HG03039 (cell line): Measurements from ENCODE around the gene RANBP3.
"Not testable (repeated sequence)": the region's sequence is repeated elsewhere in the genome, so short reads cannot be mapped to it uniquely, and the experiment has no call there.

Source experiments
- ATAC-seq: cut with Tn5 transposase; IDR thresholded peaks from one replicate; pipeline ENCODE4 v1.9.1; 2021; ENCODE audit warnings: mild to moderate bottlenecking, moderate library complexity; ENCODE audit not compliant: unreplicated experiment

Gene RANBP3

DNA sequence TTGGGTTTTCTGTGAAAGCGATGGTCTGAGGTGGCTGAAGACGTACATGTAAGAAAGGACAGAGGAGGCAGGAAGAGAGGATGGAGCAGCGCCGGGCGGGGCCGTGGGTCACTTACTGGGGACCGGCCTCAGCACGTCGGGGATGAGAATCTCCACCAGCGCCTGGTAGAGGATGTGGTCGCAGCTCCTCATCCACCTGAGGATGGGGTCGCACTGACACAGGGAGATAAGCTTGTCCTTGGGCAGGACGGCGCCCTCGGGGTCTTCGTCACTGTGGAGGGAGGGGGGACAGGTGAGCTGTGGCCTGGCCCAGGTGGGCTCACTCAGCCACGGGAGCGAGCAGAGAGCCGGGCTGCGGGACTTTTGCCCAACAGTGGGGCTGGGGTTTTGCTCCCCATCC lies 29.0 kb upstream of the RANBP3 start:
- ATAC-seq: no peak

DNA sequence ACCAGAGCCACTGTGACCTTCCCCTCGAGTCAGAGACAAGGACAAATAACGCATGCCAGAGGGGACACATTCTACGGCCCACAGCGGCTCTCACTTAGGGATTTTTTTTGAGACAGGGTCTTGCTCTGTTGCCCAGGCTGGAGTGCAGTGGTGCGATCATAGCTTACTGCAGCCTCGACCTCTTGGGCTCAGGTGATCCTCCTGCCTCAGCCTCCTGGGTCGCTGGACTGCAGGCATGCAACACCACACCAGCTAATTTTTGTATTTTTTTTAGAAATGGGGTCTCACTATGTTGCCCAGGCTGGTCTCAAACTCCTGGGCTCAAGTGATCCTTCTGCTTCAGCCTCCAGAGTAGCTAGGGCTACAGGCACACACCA lies 28.1 kb upstream of the RANBP3 start:
- ATAC-seq: not testable (repeated sequence)

DNA sequence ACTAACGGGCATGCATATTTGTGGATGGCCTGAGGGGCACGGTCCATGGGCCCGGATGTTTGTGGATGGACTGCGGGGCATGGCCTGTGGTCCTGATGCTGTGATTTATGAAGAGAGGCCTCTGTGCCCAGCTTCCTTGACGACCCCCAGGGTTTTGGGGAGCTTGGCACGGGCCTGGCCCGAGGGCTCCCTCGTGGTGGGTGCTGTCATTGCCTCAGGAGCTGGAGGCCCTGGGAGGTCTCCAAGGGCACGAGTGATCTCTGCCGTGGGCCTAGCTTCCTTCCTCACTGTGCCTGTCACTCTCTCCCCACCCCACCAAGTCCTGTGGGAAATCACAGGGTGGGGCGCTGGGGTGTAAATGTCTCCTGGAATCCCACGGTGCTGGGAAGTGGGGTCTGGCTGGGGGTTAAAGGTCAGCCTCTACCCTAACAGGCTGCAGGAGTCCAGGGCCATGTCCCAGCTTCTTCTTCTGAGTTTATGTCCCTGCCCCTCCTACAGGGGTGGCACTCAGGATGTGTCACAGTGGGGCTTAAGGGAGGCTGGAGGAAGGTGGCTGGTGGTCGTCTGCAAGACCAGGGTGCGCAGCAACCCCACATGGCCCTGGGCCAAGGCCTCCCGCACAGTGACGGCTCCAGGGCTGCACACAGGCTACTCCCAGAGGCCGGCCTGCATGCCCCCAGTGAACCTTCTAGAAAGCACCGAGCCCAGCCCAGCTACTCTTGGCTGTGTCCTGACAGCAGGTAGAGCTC lies 27.6 kb upstream of the RANBP3 start:
- ATAC-seq: no peak

DNA sequence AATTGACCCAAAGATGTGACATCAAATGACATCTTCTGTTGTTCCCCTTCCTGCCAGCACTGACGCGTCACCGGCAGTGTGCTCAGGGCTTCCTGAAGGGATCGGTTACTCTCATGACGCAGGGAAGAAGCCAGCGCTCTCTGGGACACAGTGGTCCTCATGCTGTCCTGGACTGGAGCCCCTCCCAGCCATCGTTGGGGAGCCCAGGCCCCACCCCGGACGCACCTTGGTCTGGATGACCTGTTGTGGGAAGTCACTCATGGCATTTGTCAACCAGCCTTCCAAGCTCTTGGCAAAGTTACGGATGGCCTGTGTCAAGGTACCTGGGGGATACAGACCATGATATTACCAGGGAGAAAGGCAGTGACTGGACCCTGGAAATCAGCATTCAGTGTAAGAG lies 26.0 kb upstream of the RANBP3 start:
- ATAC-seq: no peak

DNA sequence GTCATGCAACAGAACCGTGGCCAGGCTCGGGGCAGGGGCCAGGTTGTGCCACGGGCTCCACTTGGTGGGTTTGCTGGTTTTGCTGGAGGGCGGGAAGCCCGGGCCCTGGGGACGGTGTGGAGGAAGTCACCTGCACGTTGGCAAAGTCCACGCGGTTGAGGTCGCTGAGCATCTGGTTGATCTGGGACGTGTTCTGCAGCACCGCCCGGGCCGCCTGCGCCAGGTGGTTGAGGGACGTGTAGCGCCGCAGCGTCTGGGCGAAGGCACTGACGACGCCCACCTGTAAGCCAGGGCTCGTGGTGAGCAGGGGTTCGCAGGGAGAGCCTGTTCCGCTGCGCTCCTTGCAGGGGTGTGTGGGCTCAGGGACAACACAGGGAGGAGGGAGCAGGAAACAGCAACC lies 24.7 kb upstream of the RANBP3 start:
- no peak for ATAC-seq

DNA sequence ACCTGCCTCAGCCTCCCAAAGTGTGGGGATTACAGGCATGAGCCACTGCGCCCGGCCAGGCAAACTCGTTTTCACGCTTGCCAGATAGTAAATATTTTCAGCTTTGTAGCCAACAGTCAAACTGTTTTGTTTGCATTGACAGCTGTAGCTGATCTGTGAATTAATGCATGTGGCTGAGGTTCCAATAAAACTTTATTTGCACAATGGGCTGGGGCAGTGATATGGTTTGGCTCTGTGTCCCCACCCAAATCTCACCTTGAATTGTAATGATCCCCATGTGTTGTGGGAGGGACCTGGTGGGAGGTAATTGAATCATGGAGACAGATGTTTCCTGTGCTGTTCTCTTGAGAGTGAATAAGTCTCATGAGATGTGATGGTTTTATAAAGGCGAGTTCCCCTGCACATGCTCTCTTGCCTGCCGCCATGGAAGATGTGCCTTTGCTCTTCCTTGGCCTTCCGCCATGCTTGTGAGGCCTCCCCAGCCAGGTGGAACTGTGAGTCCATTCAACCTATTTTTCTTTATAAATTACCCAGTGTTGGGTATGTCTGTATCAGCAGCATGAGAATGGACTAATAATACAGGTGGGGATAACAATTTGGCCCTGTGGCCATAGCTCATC lies 22.4 kb upstream of the RANBP3 start:
- ATAC-seq: no peak

DNA sequence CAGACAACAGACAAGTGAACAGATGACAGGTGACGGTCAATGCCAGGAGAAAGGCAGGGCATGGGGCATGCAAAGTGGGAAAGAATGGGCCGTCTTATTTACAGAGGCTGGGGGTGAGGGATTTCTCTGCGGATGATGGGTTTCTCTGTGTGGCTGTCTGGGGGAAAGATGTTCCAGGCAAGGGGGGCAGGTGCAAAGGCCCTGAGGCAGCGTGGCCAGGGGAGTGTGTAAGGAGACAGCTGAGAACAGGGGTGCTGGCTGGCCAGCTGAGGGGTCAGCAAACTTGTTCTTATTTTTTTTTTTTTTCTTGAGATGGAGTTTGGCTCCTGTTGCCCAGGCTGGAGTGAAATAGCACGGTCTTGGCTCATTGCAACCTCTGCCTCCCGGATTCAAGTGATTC lies 21.8 kb upstream of the RANBP3 start:
- no peak for ATAC-seq

DNA sequence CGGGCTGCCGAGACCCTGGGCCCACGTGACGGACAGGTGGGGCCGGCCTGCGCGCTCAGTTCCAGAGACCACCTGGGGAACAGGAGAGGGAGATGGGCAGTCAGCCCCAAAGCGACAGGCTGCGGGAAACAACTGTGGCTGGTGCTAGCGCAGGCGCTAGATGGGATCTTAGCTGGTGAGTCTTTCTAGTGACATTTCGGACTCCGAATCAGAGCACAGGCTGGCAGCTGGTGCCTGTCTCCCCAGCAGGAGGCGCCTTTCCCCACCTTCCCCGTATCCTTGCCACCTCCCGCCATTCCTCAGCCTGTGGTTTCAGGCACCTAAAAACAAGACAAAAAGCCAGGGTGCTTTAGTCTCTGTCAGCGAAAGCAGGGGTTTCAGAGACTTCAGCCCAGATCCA lies 19.4 kb upstream of the RANBP3 start:
- ATAC-seq: no peak

DNA sequence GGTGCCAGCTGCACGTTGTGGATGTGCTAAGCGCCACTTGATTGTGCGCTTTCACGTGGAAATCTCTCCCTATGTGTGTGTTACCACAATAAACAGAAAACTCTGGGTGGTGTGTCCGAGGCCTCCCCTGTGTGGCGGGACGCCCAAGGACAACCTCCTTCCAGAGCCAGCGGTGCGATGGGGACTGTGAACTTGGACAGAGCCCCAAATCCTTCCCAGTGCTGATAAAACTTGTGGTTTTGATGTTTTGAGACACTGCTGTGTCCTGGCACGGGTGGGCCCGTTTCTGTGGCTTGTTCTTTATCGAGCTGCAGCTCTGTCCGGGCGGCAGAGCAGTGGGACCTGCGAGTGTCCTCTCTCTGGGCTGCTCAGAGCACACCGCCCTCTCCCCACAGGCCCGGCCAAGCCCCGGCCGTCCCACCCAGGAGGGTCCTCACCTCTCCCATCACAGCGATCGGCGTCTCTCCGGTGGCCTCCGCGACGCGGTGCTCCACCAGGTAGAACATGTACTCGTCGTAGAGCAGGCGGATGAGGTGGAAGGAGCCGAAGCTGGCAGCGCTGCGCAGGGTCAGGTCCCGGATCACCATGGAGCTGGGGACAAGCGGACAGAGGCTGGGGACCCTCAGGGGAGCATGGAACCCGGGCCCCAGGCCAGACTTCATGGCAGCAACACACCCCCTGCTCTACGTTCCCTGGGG lies 18.8 kb upstream of the RANBP3 start:
- ATAC-seq: no peak

DNA sequence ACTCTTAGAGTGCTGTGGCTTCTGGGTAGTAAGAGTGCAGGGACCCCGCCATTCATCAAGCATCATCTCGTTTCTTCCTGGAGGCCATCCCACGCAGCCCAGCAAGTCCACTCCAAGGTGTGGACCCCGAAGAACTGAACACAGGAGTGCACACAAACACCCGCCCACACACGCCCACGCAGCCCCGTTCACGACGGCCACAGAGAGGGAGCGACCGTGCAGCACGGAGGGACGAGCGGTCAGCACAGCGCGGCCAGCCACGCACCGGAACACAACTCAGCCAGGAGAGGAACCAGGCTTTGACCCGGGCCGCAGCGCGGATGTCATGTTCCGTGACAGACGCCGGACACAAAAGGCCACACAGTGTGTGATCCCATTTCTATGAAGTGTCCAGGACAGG lies 18.2 kb upstream of the RANBP3 start:
- ATAC-seq: no peak

DNA sequence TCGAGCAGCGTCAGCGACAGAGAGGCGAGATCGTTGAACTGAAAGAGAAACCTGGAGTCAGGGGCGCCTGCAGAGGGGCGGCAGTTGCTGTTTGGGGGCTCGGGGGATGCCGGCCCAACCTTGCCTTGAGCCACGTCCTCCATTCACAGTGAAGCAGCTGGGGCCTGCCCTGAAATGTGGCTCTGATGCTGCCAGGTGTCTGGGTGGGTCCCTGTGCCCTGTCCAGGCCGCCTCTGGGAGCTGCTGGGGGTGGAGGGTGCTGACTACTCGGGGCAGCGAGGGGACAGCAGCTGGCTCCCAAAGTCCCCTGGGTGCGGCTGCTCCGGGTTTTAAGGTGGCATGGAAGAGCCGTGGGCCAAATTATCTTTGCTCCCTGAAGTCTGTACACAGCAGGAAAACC lies 17.7 kb upstream of the RANBP3 start:
- no peak for ATAC-seq

DNA sequence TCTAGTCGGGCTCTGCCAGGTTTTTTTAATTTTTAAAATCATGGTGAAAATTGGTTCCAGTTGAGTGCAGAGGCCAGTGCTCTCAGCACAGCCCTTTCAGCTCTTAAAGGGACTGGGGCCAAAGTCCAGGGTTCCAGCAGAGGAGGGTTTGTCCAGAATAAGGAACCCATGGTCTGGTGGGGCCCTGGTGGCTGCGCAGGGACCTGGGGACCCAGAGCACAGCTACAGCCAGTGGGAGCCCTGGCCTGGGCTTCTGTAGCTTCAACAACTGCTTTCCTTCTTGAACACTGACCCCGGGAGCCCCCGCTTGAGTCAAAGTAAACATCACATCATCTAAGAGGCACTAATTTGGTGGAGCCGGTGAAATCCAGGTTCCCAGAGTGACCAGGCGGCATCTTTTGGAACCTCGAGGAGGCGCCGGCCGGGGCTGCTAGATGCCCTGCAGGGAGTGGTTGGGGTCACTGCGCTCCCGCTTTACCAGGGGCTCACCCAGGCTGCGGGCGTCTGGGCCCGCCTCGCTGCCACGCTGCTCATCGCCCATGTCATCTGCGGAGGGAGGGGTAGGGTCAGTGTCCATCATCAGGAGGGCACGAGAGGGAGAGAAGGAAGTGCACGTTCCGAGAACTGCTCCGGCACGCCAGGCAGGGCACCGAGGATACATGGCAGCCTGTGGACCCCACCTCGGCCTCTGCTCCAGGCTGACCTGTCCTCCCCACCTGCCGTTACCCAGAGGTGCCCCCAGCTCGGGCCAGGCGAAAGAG lies 16.6 kb upstream of the RANBP3 start:
- ATAC-seq: no peak

DNA sequence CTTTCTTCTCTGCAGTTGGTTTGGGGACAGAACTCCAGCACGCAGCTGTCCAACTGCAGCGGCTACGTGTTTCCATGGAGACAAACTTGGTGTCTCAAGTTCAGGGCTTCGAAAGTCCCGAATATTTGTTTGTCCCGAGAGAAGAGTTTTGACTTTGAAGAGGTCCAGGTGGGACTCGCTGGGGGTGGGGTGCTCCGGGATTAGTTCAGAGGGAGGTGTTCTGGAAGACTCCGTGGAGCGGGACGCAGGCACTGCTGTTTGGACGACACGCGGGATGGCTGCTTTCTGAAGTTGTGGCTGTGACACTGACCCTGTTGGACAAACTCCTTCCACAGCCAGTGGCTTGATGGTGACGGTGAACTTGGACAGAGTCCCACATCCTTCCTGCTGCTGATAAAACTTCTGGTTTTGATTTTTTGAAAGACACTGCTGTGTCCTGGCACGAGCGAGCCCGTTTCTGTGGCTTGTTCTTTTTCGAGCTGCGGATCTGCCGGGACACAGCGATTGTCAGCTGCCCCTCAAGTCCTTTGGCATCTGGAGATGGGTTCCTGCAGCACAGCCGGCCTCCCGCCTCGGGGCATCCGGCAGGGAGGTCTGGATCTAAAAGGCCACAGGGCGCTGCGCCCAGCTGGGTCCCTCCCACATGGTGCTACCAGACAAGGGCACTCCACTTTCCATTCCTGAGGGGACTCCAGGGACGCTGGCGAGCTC lies 15.9 kb upstream of the RANBP3 start:
- no peak for ATAC-seq

DNA sequence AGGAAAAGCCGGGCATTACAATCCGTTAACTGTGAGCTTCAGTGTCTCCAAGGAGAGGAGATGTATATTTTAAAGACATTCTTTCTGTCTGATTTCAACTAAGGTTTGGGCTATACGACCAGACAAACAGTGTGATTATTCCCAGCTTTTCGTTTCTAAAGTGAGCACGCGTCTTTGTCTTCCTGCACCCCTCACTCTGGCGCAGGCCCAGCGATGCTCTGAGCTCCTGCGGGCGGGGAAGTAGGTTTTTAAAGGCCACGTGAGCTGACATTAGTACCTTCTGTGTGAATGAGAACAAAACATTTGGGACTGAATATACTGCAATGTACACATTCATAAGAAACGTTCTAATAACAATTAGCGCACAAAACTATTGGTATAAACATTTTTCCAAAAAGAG lies 15.3 kb upstream of the RANBP3 start:
- no peak for ATAC-seq

DNA sequence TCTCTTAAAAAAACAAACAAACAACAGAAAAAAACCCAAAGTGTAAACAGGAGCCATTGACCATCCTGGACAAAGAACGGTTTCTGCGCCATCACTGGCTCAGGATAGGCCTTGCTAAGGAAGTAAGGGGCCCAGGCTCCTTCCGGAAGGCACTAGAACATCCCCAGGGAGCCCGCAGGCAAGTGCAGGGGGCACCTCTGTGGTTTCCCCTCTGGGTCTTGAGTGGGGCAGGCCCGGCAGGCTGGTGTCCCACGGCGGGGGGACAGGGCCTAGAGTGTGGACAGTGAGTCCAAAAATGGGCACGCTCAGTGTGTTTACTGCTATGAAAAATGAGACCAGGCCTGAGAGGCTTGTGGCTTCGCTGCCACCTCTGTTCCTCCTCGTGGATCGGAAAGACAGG lies 14.8 kb upstream of the RANBP3 start:
- ATAC-seq: no peak

DNA sequence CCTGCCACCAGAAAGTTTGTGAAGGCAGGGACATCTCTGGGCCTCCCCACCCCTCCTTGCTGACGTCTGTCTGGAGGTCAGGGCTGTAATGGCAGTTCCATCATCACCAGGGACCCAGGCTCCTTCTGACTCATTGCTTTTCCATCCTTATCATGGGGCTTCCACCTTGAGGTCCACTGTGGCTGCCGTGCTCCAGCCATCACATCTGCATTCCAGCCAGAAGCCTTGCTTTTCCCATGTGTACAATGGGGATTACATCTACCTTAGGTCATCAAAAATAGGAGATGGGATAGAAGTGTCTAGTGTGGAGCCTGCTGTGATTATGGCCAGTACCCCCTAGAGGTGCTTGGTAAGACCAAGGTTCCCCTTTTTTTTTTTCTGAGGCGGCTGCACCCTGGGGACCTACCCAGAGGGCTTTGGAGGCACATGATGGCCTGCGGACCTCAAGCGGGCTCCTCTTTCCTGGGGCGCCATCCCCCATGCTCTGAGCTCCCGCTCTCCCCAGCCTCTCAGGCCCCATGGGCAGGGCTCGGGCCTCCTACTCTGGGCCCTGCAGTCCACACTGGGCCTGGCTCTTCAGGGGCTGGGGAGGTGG lies 13.4 kb upstream of the RANBP3 start:
- no peak for ATAC-seq

DNA sequence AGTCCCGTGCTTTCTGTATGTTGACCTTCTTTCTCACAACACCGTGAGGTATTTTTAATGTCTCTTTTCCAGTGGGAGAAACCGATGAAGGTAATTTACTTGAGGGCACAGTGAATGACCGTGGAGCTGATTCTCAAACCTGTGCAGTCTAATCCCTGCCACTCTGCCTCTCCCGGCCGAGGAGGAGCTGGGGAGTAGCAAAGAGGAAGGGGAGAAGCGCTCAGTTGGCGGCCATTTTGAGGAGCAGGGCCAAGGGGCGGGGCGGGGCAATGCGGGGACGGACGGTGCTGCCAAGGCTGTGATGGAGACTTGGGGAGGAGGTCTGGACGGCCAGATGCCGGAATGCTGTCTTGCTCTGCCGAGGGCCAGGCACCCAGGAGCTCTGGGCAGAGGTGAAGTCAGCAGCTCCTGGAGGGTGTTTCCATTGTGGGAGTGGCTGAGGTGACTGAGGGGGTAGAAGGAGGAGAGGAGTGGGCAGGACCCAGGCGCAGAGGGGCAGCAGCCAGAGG lies 12.4 kb upstream of the RANBP3 start:
- no peak for ATAC-seq

DNA sequence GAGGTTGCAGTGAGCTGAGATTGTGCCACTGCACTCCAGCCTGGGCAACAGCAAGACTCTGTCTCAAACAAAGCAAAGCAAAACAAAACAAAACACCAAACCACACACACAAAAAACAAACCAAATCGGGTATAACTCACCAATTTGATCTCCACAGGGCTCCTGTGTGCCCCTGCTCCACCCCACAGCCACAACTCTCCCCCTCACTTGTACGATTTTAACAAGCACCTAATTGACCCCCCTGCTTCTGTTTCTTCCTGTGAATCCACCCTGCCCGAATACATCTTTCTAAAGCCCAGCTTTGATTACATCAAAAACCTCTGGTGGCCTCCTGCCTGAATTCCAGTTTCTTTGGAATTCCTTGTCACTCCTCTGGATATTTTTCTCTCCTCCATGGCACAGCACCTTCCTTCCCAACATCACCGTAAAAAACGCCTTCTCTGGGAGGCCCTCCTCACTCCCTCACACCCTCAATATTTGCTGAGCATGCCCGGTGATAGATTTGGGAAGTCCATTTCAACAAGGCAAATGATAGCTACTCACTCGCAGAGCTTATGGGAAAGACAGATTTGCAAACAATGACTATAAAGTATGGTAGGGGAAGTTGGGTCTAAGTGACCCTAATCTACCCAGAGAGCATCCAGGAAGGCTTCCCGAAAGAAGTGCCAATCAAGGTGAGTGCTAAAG lies 11.6 kb upstream of the RANBP3 start:
- no peak for ATAC-seq

DNA sequence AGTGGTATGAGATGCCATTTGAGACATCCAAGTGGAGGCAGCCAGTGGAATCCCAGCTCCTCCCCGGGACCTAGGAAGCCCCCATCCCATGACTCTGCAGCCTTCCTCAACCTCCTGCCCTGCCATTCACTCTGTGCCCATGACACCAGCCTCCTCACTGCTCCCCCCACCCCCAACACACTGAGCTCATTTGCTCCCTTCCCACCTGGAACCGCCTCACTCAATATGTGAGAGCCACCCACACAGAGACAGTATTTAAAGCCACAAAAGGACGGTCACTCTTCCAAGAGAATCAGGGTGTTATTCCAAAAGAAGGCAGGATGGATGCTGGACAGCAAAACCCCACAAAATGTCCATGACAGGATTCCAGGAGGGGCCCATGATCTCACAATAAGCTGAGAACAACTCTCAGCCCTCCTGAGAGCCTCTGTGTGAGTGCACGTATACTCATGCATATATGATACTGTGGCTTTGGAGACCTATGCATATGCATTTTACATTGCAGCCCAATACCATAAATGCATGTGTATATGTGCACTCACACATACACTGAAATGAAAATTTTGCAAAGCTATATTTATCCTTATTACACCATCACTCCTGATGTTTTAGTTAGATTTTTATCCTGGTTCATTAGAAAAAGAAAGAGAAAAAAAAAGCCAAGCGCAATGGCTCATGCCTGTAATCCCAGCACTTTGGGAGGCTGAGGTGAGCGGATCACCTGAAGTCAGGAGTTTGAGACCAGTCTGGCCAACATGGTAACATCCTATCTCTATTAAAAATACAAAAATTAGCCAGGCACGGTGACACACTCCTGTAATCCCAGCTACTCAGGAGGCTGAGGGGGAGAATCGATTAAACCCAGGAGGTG lies 10.8 kb upstream of the RANBP3 start:
- no peak for ATAC-seq
